ENCODE data around the gene GTF3C2. TPM values are rescaled to one million over a fixed set of nuclear protein-coding genes. Genes with fewer than 3 reads are reported as not detected.

The GTF3C2 gene
- total and polyA plus RNA-seq, 9 of the 15 experiments (the other 6 are each of a cell fraction or from before 2014, with no cell fraction given), result 35.5 to 96.8 (median 53.0) TPM

Other genes starting within 250 kb of the GTF3C2 start
Only the 7 nearest of the 23 such genes appear.
- 2.7 and 2.8 TPM in 2 replicates for gene UCN, start 48.3 kb downstream of the GTF3C2 start, total RNA-seq (2014; rRNA removed)
- 0.25 TPM in 1 of 2 replicates, not detected in the other for gene UCN, start 48.3 kb downstream of the GTF3C2 start, total RNA-seq (2014; rRNA removed; fragmentation: Illumina TruSeq; extraction: Trizol)
- 0.64 and 0.65 TPM in 2 replicates for gene UCN, start 48.3 kb downstream of the GTF3C2 start, total RNA-seq (2015; rRNA removed; fragmentation: Illumina TruSeq; extraction: Trizol)
- 2.2 and 2.6 TPM in 2 replicates for gene UCN, start 48.3 kb downstream of the GTF3C2 start, total RNA-seq (2021)
- gene UCN, start 48.3 kb downstream of the GTF3C2 start, polyA plus RNA-seq (2011; rRNA removed), result 0.43 and 0.53 TPM in 2 replicates
- gene UCN, start 48.3 kb downstream of the GTF3C2 start, polyA plus RNA-seq (2014; fragmentation: Illumina TruSeq; extraction: Trizol), result 0.30 and 0.39 TPM in 2 replicates
- gene UCN, start 48.3 kb downstream of the GTF3C2 start, polyA plus RNA-seq (2014; fragmentation: Nextera tagmentation; extraction: Ambion mirVana), result under 1 TPM; 0.10 to 0.28 TPM
- gene UCN, start 48.3 kb downstream of the GTF3C2 start, polyA plus RNA-seq (2014; rRNA removed), result 0.96 and 1.5 TPM in 2 replicates
- 54.7 and 74.5 TPM in 2 replicates for gene MPV17, start 33.7 kb downstream of the GTF3C2 start, total RNA-seq (2014; rRNA removed)
- 60.4 and 69.2 TPM in 2 replicates for gene MPV17, start 33.7 kb downstream of the GTF3C2 start, total RNA-seq (2014; rRNA removed; fragmentation: Illumina TruSeq; extraction: Trizol)
- 70.2 and 70.9 TPM in 2 replicates for gene MPV17, start 33.7 kb downstream of the GTF3C2 start, total RNA-seq (2015; rRNA removed; fragmentation: Illumina TruSeq; extraction: Trizol)
- 66.8 and 71.2 TPM in 2 replicates for gene MPV17, start 33.7 kb downstream of the GTF3C2 start, total RNA-seq (2021)
- 140 and 144 TPM in 2 replicates for gene MPV17, start 33.7 kb downstream of the GTF3C2 start, polyA plus RNA-seq (2011; rRNA removed)
- gene MPV17, start 33.7 kb downstream of the GTF3C2 start, polyA plus RNA-seq (2014; fragmentation: Illumina TruSeq; extraction: Trizol), result 107 and 134 TPM in 2 replicates
- gene MPV17, start 33.7 kb downstream of the GTF3C2 start, polyA plus RNA-seq (2014; fragmentation: Nextera tagmentation; extraction: Ambion mirVana), result 10 to 100 TPM; 69.8 to 81.8 TPM
- 65.3 and 67.2 TPM in 2 replicates for gene MPV17, start 33.7 kb downstream of the GTF3C2 start, polyA plus RNA-seq (2014; rRNA removed)
- gene EIF2B4, start 13.6 kb upstream of the GTF3C2 start, total RNA-seq (2014; rRNA removed), result 63.6 and 66.0 TPM in 2 replicates
- gene EIF2B4, start 13.6 kb upstream of the GTF3C2 start, total RNA-seq (2014; rRNA removed; fragmentation: Illumina TruSeq; extraction: Trizol), result 43.3 and 45.4 TPM in 2 replicates
- gene EIF2B4, start 13.6 kb upstream of the GTF3C2 start, total RNA-seq (2015; rRNA removed; fragmentation: Illumina TruSeq; extraction: Trizol), result 45.3 and 46.8 TPM in 2 replicates
- gene EIF2B4, start 13.6 kb upstream of the GTF3C2 start, total RNA-seq (2021), result 57.0 and 66.6 TPM in 2 replicates
- 53.1 and 64.8 TPM in 2 replicates for gene EIF2B4, start 13.6 kb upstream of the GTF3C2 start, polyA plus RNA-seq (2011; rRNA removed)
- 68.0 and 80.3 TPM in 2 replicates for gene EIF2B4, start 13.6 kb upstream of the GTF3C2 start, polyA plus RNA-seq (2014; fragmentation: Illumina TruSeq; extraction: Trizol)
- gene EIF2B4, start 13.6 kb upstream of the GTF3C2 start, polyA plus RNA-seq (2014; fragmentation: Nextera tagmentation; extraction: Ambion mirVana), result 10 to 100 TPM; 29.7 to 48.6 TPM
- 58.9 and 60.8 TPM in 2 replicates for gene EIF2B4, start 13.6 kb upstream of the GTF3C2 start, polyA plus RNA-seq (2014; rRNA removed)
- gene SNX17, start 13.9 kb upstream of the GTF3C2 start, total RNA-seq (2014; rRNA removed), result 61.7 and 80.4 TPM in 2 replicates
- 44.1 and 45.3 TPM in 2 replicates for gene SNX17, start 13.9 kb upstream of the GTF3C2 start, total RNA-seq (2014; rRNA removed; fragmentation: Illumina TruSeq; extraction: Trizol)
- 53.2 and 54.6 TPM in 2 replicates for gene SNX17, start 13.9 kb upstream of the GTF3C2 start, total RNA-seq (2015; rRNA removed; fragmentation: Illumina TruSeq; extraction: Trizol)
- gene SNX17, start 13.9 kb upstream of the GTF3C2 start, total RNA-seq (2021), result 72.5 and 75.7 TPM in 2 replicates
- gene SNX17, start 13.9 kb upstream of the GTF3C2 start, polyA plus RNA-seq (2011; rRNA removed), result 45.8 and 57.3 TPM in 2 replicates
- 44.2 and 57.6 TPM in 2 replicates for gene SNX17, start 13.9 kb upstream of the GTF3C2 start, polyA plus RNA-seq (2014; fragmentation: Illumina TruSeq; extraction: Trizol)
- 1 to 10 TPM; 3.0 to 7.5 TPM for gene SNX17, start 13.9 kb upstream of the GTF3C2 start, polyA plus RNA-seq (2014; fragmentation: Nextera tagmentation; extraction: Ambion mirVana)
- 58.7 and 60.2 TPM in 2 replicates for gene SNX17, start 13.9 kb upstream of the GTF3C2 start, polyA plus RNA-seq (2014; rRNA removed)
- gene ZNF513, start 24.0 kb upstream of the GTF3C2 start, total RNA-seq (2014; rRNA removed), result 6.7 and 8.0 TPM in 2 replicates
- 1.9 and 2.5 TPM in 2 replicates for gene ZNF513, start 24.0 kb upstream of the GTF3C2 start, total RNA-seq (2014; rRNA removed; fragmentation: Illumina TruSeq; extraction: Trizol)
- gene ZNF513, start 24.0 kb upstream of the GTF3C2 start, total RNA-seq (2015; rRNA removed; fragmentation: Illumina TruSeq; extraction: Trizol), result 7.1 TPM in 2 replicates
- gene ZNF513, start 24.0 kb upstream of the GTF3C2 start, total RNA-seq (2021), result 8.5 and 9.9 TPM in 2 replicates
- 4.4 and 6.6 TPM in 2 replicates for gene ZNF513, start 24.0 kb upstream of the GTF3C2 start, polyA plus RNA-seq (2011; rRNA removed)
- 4.1 and 7.4 TPM in 2 replicates for gene ZNF513, start 24.0 kb upstream of the GTF3C2 start, polyA plus RNA-seq (2014; fragmentation: Illumina TruSeq; extraction: Trizol)
- gene ZNF513, start 24.0 kb upstream of the GTF3C2 start, polyA plus RNA-seq (2014; fragmentation: Nextera tagmentation; extraction: Ambion mirVana), result under 1 TPM; 0.04 to 0.15 TPM
- 9.7 and 13.6 TPM in 2 replicates for gene ZNF513, start 24.0 kb upstream of the GTF3C2 start, polyA plus RNA-seq (2014; rRNA removed)
- 164 and 176 TPM in 2 replicates for gene PPM1G, start 52.8 kb upstream of the GTF3C2 start, total RNA-seq (2014; rRNA removed)
- 153 and 155 TPM in 2 replicates for gene PPM1G, start 52.8 kb upstream of the GTF3C2 start, total RNA-seq (2014; rRNA removed; fragmentation: Illumina TruSeq; extraction: Trizol)
- 183 and 191 TPM in 2 replicates for gene PPM1G, start 52.8 kb upstream of the GTF3C2 start, total RNA-seq (2015; rRNA removed; fragmentation: Illumina TruSeq; extraction: Trizol)
- gene PPM1G, start 52.8 kb upstream of the GTF3C2 start, total RNA-seq (2021), result 154 and 173 TPM in 2 replicates
- 77.9 and 86.0 TPM in 2 replicates for gene PPM1G, start 52.8 kb upstream of the GTF3C2 start, polyA plus RNA-seq (2011; rRNA removed)
- 221 and 230 TPM in 2 replicates for gene PPM1G, start 52.8 kb upstream of the GTF3C2 start, polyA plus RNA-seq (2014; fragmentation: Illumina TruSeq; extraction: Trizol)
- 10 to 100 TPM; 61.7 to 88.8 TPM for gene PPM1G, start 52.8 kb upstream of the GTF3C2 start, polyA plus RNA-seq (2014; fragmentation: Nextera tagmentation; extraction: Ambion mirVana)
- 116 and 136 TPM in 2 replicates for gene PPM1G, start 52.8 kb upstream of the GTF3C2 start, polyA plus RNA-seq (2014; rRNA removed)
- 22.2 and 28.0 TPM in 2 replicates for gene NRBP1, start 71.9 kb upstream of the GTF3C2 start, total RNA-seq (2014; rRNA removed)
- gene NRBP1, start 71.9 kb upstream of the GTF3C2 start, total RNA-seq (2014; rRNA removed; fragmentation: Illumina TruSeq; extraction: Trizol), result 30.7 and 31.8 TPM in 2 replicates
- 40.3 and 41.9 TPM in 2 replicates for gene NRBP1, start 71.9 kb upstream of the GTF3C2 start, total RNA-seq (2015; rRNA removed; fragmentation: Illumina TruSeq; extraction: Trizol)
- gene NRBP1, start 71.9 kb upstream of the GTF3C2 start, total RNA-seq (2021), result 36.9 and 41.3 TPM in 2 replicates
- gene NRBP1, start 71.9 kb upstream of the GTF3C2 start, polyA plus RNA-seq (2011; rRNA removed), result 72.3 and 84.5 TPM in 2 replicates
- 50.0 and 50.7 TPM in 2 replicates for gene NRBP1, start 71.9 kb upstream of the GTF3C2 start, polyA plus RNA-seq (2014; fragmentation: Illumina TruSeq; extraction: Trizol)
- gene NRBP1, start 71.9 kb upstream of the GTF3C2 start, polyA plus RNA-seq (2014; fragmentation: Nextera tagmentation; extraction: Ambion mirVana), result 1 to 10 TPM; 2.9 to 7.8 TPM
- gene NRBP1, start 71.9 kb upstream of the GTF3C2 start, polyA plus RNA-seq (2014; rRNA removed), result 41.4 and 46.2 TPM in 2 replicates